ENCODE data around the gene SATB2. TPM values are rescaled to one million over a fixed set of nuclear protein-coding genes. Genes with fewer than 3 reads are reported as not detected.

The SATB2 gene
- total RNA-seq, 1 experiment from 2014 or later: 22.1 TPM

DNA sequence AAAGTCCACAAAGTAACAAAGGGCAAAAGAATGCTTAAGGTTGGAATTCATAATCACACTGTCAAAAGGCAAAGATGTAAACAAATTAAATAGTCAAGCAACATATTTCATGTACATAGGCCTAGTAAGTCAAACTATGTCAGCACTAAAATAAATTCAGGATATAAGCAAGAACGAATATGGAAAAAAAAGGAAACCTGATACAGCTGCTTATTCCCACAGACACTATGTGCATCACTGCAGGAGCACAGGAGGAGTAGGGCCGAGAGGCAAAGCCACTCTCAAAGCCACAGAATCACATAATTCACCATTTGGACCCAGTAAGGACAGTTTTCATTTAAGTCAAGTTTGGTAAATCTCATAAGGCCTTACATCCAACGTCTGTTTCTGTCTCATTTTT is 116.6 kb downstream of the SATB2 start (continued):
- TF ChIP-seq, protein P1, sequence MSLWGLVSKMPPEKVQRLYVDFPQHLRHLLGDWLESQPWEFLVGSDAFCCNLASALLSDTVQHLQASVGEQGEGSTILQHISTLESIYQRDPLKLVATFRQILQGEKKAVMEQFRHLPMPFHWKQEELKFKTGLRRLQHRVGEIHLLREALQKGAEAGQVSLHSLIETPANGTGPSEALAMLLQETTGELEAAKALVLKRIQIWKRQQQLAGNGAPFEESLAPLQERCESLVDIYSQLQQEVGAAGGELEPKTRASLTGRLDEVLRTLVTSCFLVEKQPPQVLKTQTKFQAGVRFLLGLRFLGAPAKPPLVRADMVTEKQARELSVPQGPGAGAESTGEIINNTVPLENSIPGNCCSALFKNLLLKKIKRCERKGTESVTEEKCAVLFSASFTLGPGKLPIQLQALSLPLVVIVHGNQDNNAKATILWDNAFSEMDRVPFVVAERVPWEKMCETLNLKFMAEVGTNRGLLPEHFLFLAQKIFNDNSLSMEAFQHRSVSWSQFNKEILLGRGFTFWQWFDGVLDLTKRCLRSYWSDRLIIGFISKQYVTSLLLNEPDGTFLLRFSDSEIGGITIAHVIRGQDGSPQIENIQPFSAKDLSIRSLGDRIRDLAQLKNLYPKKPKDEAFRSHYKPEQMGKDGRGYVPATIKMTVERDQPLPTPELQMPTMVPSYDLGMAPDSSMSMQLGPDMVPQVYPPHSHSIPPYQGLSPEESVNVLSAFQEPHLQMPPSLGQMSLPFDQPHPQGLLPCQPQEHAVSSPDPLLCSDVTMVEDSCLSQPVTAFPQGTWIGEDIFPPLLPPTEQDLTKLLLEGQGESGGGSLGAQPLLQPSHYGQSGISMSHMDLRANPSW (CRISPR knock-in tag; conservative IDR thresholded peaks at IDR 0.05; ENCODE audit: low read depth): no peak
- TF ChIP-seq ZNF317 (CRISPR knock-in tag; IDR thresholded peaks at IDR 0.05; ENCODE audit: borderline replicate concordance, low read depth) (no peak), FOXP4 (CRISPR knock-in tag; IDR thresholded peaks at IDR 0.05) (no peak), NFE2L1 (CRISPR knock-in tag; IDR thresholded peaks at IDR 0.05) (no peak)
- TF ChIP-seq, protein P2, sequence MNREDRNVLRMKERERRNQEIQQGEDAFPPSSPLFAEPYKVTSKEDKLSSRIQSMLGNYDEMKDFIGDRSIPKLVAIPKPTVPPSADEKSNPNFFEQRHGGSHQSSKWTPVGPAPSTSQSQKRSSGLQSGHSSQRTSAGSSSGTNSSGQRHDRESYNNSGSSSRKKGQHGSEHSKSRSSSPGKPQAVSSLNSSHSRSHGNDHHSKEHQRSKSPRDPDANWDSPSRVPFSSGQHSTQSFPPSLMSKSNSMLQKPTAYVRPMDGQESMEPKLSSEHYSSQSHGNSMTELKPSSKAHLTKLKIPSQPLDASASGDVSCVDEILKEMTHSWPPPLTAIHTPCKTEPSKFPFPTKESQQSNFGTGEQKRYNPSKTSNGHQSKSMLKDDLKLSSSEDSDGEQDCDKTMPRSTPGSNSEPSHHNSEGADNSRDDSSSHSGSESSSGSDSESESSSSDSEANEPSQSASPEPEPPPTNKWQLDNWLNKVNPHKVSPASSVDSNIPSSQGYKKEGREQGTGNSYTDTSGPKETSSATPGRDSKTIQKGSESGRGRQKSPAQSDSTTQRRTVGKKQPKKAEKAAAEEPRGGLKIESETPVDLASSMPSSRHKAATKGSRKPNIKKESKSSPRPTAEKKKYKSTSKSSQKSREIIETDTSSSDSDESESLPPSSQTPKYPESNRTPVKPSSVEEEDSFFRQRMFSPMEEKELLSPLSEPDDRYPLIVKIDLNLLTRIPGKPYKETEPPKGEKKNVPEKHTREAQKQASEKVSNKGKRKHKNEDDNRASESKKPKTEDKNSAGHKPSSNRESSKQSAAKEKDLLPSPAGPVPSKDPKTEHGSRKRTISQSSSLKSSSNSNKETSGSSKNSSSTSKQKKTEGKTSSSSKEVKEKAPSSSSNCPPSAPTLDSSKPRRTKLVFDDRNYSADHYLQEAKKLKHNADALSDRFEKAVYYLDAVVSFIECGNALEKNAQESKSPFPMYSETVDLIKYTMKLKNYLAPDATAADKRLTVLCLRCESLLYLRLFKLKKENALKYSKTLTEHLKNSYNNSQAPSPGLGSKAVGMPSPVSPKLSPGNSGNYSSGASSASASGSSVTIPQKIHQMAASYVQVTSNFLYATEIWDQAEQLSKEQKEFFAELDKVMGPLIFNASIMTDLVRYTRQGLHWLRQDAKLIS (CRISPR knock-in tag; IDR thresholded peaks at IDR 0.05; ENCODE audit: borderline replicate concordance): no peak
- TF ChIP-seq, protein P3, sequence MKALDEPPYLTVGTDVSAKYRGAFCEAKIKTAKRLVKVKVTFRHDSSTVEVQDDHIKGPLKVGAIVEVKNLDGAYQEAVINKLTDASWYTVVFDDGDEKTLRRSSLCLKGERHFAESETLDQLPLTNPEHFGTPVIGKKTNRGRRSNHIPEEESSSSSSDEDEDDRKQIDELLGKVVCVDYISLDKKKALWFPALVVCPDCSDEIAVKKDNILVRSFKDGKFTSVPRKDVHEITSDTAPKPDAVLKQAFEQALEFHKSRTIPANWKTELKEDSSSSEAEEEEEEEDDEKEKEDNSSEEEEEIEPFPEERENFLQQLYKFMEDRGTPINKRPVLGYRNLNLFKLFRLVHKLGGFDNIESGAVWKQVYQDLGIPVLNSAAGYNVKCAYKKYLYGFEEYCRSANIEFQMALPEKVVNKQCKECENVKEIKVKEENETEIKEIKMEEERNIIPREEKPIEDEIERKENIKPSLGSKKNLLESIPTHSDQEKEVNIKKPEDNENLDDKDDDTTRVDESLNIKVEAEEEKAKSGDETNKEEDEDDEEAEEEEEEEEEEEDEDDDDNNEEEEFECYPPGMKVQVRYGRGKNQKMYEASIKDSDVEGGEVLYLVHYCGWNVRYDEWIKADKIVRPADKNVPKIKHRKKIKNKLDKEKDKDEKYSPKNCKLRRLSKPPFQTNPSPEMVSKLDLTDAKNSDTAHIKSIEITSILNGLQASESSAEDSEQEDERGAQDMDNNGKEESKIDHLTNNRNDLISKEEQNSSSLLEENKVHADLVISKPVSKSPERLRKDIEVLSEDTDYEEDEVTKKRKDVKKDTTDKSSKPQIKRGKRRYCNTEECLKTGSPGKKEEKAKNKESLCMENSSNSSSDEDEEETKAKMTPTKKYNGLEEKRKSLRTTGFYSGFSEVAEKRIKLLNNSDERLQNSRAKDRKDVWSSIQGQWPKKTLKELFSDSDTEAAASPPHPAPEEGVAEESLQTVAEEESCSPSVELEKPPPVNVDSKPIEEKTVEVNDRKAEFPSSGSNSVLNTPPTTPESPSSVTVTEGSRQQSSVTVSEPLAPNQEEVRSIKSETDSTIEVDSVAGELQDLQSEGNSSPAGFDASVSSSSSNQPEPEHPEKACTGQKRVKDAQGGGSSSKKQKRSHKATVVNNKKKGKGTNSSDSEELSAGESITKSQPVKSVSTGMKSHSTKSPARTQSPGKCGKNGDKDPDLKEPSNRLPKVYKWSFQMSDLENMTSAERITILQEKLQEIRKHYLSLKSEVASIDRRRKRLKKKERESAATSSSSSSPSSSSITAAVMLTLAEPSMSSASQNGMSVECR (CRISPR knock-in tag; IDR thresholded peaks at IDR 0.05; ENCODE audit: borderline replicate concordance): no peak

- ChIA-PET POLR2A (no interaction called here), CTCF (no interaction called here)
- no peak overlapping the region for H3K27ac Mint-ChIP-seq
- ATAC-seq: no peak
- H3K27me3 Mint-ChIP-seq (ENCODE audit: low read depth): no peaks in the 10 kb centered on the region
- no peaks in the 10 kb centered on the region for H3K9me3 Mint-ChIP-seq
- DNase-seq (ENCODE audit: low spot score): no peak
- H3K4me3 Mint-ChIP-seq: no peak overlapping the region
- no peaks in the 10 kb centered on the region for H3K36me3 Mint-ChIP-seq
- TF ChIP-seq ATF1 (CRISPR knock-in tag; IDR thresholded peaks at IDR 0.05): no peak
- no peak for TF ChIP-seq AR (CRISPR knock-in tag; IDR thresholded peaks at IDR 0.05)
- TF ChIP-seq FOXP4 (CRISPR knock-in tag; IDR thresholded peaks at IDR 0.05): no peak
- peaks cover 11% of the 10 kb centered on the region for H3K4me1 Mint-ChIP-seq
Observed at GRCh38 chr2:199339891-199340605, 117.7 kb downstream of the SATB2 start.

Data from WTC11 (cell line).